Mucosa of descending colon (tissue), 3 donors: ENCODE measurements around the gene MIER2. TPM values are rescaled to one million over a fixed set of nuclear protein-coding genes. Genes with fewer than 3 reads are reported as not detected.

Experiments used
- ATAC-seq: fragments of 200-7000 bp; cut with Tn5 transposase; one replicate; pipeline ENCODE4 v1.9.1; 2020; ENCODE audit warnings: mild to moderate bottlenecking, moderate library complexity
- DNase-seq, 3 donors: peaks; one replicate each; pipeline ENCODE4 v3.0.0-alpha.2; 2020
- H3K36me3 ChIP-seq: fragments of 200-600 bp; one replicate; pipeline ENCODE4 v1.8.0; 2021; ENCODE audit warnings: low read depth, mild to moderate bottlenecking
- H3K4me1 ChIP-seq: fragments of 200-600 bp; one replicate; pipeline ENCODE4 v1.8.0; 2021; ENCODE audit warnings: low read depth, mild to moderate bottlenecking
- H3K4me3 ChIP-seq: fragments of 200-600 bp; one replicate; pipeline ENCODE4 v1.8.0; 2021; ENCODE audit warnings: mild to moderate bottlenecking
- H3K9me3 ChIP-seq: fragments of 200-600 bp; one replicate; pipeline ENCODE4 v1.8.0; 2021; ENCODE audit warnings: mild to moderate bottlenecking
- intact Hi-C, 2 donors: fragments of 100-400 bp; cut with DNase I in 1 of 2; cut with micrococcal nuclease in 1 of 2; formaldehyde crosslinking; loops; one replicate each; pipeline versions ENCODE4 v1.11.0 to v1.11.1; 2022; cut with DNase I, micrococcal nuclease
- total RNA-seq, 3 donors: library from RNA; stranded (reverse); fragmentation: NEBNext Ultra II Directional in 2 of 3; extraction: Animal tissue kit (Norgen Biotek cat#: 25700) in 2 of 3; gene quantifications; one replicate each; pipeline versions ENCODE4 v1.2.1 to v1.2.4, GENCODE V29; 2021 to 2023
- TF ChIP-seq, protein P1 (sequence below): fragments of 200-600 bp; IDR thresholded peaks from one replicate; pipeline ENCODE4 v1.8.0; 2022; ENCODE audit warnings: antibody characterized with exemption, mild to moderate bottlenecking
- donor health status: DM: no; HTN: no; CAD: no; lungs with moderate emphysema.
- donor health status: DM: no; HTN: no; CAD: no.
- donor health status: DM: no; HTN: yes; CAD: no.

MIER2 gene
- total RNA-seq, 3 donors from 2014 or later, result 13.4 to 28.3 (median 13.7) TPM

GRCh38 chr19:343451-343931 is 1.1 kb downstream of the MIER2 start:
- Histone ChIP-seq H3K4me1 (peaks cover 16% of the 10 kb centered on the region), H3K4me3 (no peak overlapping the region), H3K9me3 (no peaks in the 10 kb centered on the region), H3K36me3 (no peaks in the 10 kb centered on the region)
- DNase-seq, result peak in 1 of 3 donors; percentile 6
- no peak for ATAC-seq
- intact Hi-C loops, result no loop called here
- TF ChIP-seq, protein P1, sequence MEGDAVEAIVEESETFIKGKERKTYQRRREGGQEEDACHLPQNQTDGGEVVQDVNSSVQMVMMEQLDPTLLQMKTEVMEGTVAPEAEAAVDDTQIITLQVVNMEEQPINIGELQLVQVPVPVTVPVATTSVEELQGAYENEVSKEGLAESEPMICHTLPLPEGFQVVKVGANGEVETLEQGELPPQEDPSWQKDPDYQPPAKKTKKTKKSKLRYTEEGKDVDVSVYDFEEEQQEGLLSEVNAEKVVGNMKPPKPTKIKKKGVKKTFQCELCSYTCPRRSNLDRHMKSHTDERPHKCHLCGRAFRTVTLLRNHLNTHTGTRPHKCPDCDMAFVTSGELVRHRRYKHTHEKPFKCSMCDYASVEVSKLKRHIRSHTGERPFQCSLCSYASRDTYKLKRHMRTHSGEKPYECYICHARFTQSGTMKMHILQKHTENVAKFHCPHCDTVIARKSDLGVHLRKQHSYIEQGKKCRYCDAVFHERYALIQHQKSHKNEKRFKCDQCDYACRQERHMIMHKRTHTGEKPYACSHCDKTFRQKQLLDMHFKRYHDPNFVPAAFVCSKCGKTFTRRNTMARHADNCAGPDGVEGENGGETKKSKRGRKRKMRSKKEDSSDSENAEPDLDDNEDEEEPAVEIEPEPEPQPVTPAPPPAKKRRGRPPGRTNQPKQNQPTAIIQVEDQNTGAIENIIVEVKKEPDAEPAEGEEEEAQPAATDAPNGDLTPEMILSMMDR, result no peak

DNA sequence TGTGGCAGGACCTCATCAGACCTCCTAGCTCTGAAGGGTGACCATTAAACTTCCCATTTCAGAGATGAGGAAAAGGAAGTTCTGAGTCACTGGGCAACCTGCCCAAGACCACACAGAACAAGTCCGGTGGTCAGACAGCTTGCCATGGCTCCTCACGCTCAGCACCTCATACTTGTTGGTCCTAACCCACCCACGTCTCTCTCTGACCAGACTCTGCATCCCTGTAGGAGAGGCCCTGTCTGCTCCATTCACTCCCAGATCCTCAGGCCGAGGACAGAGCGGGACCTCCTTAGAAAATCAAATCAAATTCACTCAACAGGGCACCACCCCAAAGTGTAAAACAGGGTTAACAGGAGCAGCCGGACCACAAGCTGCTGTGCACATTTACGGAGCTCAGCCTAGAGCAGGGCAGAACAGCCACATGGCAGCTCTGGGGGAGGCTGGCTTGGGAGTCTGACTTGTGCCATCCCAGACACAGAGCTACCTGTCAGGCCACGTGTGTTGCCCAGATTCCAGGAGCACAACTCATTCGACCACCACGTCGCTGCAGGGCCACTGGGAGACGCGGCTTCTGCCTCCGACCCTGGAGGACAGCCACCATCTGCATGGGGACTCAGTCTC is 1.7 kb downstream of the MIER2 start:
- peaks cover 16% of the 10 kb centered on the region for H3K4me1 ChIP-seq
- H3K9me3 ChIP-seq, result no peaks in the 10 kb centered on the region
- intact Hi-C loops, result no loop called here
- DNase-seq (peak in 1 of 3 donors; percentile 66), ATAC-seq (peak; percentile 28)
- H3K36me3 ChIP-seq, result no peaks in the 10 kb centered on the region
- TF ChIP-seq, protein P1, result no peak
- H3K4me3 ChIP-seq, result no peak overlapping the region

DNA sequence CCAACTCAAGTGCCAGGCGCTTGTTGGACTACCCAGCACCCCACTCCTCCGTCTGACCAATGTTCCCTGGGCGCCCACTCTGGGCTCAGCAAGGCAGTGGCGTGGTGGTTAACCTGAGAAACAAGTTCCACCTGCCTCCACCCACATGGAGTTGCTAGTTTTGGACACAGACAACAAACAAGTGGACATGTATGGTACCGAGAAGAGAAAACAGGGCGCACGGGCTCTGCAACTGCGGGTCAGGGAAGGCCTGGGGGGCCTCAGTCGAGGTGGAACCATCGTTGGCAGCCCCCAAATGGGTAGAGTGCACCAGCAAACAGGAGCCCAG is 2.5 kb downstream of the MIER2 start:
- no peak for ATAC-seq
- no peak overlapping the region for H3K4me3 ChIP-seq

GRCh38 chr19:341386-342127 is 3.0 kb downstream of the MIER2 start:
- Histone ChIP-seq H3K4me3 (no peak overlapping the region), H3K9me3 (no peaks in the 10 kb centered on the region), H3K4me1 (peaks cover 16% of the 10 kb centered on the region), H3K36me3 (no peaks in the 10 kb centered on the region)
- ATAC-seq (no peak), DNase-seq (no peak)
- intact Hi-C loops, result no loop called here
- TF ChIP-seq, protein P1, result no peak

More for the DNA sequence above, 2.5 kb downstream of the MIER2 start:
- no peak for DNase-seq
- intact Hi-C loops, result no loop called here
- Histone ChIP-seq H3K36me3 (no peaks in the 10 kb centered on the region), H3K4me1 (peaks cover 16% of the 10 kb centered on the region), H3K9me3 (no peaks in the 10 kb centered on the region)
- TF ChIP-seq, protein P1, result no peak

GRCh38 chr19:340620-341385 is 3.8 kb downstream of the MIER2 start:
- Histone ChIP-seq H3K4me1 (peaks cover 16% of the 10 kb centered on the region), H3K9me3 (no peaks in the 10 kb centered on the region), H3K36me3 (no peaks in the 10 kb centered on the region), H3K4me3 (no peak overlapping the region)
- TF ChIP-seq, protein P1, result no peak
- DNase-seq (peak in 1 of 3 donors; percentile 34), ATAC-seq (no peak)
- intact Hi-C loops, result no loop called here
